ENCODE results near the gene CCNB1IP1.

Gene CCNB1IP1

DNA sequence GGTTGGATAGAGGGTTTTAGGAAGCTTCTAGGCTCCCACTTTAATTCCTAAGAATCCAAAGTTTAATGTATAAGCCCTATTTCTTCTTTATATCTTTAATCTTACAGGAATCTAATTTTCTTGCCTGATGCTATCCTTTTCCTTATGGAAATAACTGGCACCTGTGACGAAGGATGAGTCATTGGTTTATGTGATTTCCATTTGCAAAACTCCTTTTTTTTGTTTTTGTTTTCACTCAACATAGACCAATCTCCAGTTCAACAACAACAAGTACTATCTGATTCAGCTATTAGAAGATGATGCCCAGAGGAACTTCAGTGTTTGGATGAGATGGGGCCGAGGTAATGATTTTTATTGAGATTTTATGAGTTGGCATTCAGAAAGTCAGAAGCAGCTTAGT lies 17.2 kb upstream of the CCNB1IP1 start:
- TF ChIP-seq, protein P1, sequence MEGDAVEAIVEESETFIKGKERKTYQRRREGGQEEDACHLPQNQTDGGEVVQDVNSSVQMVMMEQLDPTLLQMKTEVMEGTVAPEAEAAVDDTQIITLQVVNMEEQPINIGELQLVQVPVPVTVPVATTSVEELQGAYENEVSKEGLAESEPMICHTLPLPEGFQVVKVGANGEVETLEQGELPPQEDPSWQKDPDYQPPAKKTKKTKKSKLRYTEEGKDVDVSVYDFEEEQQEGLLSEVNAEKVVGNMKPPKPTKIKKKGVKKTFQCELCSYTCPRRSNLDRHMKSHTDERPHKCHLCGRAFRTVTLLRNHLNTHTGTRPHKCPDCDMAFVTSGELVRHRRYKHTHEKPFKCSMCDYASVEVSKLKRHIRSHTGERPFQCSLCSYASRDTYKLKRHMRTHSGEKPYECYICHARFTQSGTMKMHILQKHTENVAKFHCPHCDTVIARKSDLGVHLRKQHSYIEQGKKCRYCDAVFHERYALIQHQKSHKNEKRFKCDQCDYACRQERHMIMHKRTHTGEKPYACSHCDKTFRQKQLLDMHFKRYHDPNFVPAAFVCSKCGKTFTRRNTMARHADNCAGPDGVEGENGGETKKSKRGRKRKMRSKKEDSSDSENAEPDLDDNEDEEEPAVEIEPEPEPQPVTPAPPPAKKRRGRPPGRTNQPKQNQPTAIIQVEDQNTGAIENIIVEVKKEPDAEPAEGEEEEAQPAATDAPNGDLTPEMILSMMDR (IDR thresholded peaks at IDR 0.05; ENCODE audit: low read depth, low read length, missing control alignments): no peak
- in situ Hi-C loops (cut with HindIII; ENCODE audit: low sequenced_read_pairs): loop anchor here (5.0 kb wide), 1 partner anchor 62 kb away; the partner anchor contains the start of gene TEP1
- no peak for DNase-seq (ENCODE audit: low read depth)
- no peak overlapping the region for H3K4me3 ChIP-seq (ENCODE audit: low read depth, low read length)

DNA sequence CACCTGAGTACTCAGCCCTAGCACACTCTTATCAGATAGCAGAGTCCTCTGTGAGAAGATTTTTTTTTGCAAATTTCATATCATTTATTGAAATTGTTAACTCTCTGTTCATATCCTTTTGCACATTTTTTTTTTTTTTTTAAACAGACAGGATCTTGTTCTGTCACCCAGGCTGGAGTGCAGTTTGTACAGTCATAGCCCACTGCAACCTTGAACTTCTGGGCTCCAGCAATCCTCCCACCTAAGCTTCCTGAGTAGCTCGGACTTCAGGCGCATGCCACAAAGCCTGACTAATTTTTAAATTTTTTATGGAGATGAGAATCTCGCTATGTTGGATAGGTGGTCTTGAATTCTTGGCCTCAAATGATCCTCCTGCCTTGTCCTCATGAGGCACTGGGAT lies 14.7 kb upstream of the CCNB1IP1 start:
- TF ChIP-seq, protein P1 (IDR thresholded peaks at IDR 0.05; ENCODE audit: low read depth, low read length, missing control alignments): no peak
- DNase-seq (ENCODE audit: low read depth): no peak
- H3K4me3 ChIP-seq (ENCODE audit: low read depth, low read length): no peak overlapping the region
- in situ Hi-C loops (cut with HindIII; ENCODE audit: low sequenced_read_pairs): no loop called here

DNA sequence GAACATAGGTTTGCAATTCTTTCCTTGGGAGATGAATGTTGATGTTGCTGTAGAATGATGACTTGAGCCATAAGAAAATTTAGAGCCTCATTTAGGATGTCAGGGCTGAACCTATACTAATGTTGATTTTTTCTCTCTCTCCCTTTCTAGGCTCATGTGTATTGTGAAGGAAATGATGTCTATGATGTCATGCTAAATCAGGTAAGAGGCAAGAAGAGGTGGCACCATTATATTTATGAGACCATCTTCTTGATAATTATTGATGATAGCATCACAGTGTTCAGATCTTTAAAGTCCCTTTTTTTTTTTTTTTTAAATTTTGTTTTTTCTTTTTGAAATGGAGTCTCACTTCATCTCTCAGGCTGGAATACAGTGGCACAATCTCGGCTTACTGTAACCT lies 13.6 kb upstream of the CCNB1IP1 start:
- in situ Hi-C loops (cut with HindIII; ENCODE audit: low sequenced_read_pairs): no loop called here
- H3K4me3 ChIP-seq (ENCODE audit: low read depth, low read length): no peak overlapping the region
- TF ChIP-seq, protein P1 (IDR thresholded peaks at IDR 0.05; ENCODE audit: low read depth, low read length, missing control alignments): no peak
- DNase-seq (ENCODE audit: low read depth): no peak

DNA sequence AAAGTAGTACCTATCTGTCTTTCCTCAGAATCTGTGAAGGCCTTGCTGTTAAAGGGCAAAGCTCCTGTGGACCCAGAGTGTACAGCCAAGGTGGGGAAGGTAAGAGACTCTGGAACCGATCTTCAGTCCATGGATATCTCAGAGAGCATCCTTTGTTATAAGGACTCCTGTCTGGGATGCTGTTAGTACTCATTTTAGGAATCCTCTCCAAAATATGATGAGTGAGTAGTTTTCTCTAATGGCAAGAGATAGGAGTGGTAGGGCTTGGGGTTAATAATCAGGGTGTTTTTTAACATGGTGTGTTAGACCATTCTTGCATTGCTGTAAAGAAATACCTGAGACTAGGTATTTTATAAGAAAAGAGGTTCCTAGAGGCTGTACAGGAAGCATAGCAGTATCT lies 12.3 kb upstream of the CCNB1IP1 start:
- in situ Hi-C loops (cut with HindIII; ENCODE audit: low sequenced_read_pairs): no loop called here
- TF ChIP-seq, protein P1 (IDR thresholded peaks at IDR 0.05; ENCODE audit: low read depth, low read length, missing control alignments): no peak
- DNase-seq (ENCODE audit: low read depth): no peak
- no peak overlapping the region for H3K4me3 ChIP-seq (ENCODE audit: low read depth, low read length)

DNA sequence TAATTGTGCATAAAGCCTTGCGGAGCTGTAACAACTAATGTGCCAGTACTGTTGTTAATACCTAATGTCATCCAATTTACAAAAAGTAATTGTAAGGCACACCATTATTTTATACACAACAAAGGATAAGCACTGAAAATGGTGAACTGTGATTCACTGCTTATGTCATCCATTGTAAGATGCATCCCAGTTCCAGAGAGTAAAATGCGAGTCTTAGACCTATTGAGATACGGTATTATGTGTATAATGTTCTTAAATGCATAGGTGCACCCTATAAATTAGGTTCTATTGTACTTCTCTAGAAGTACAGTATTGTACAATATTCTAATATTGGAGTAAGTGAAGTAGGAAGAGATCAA lies 10.8 kb upstream of the CCNB1IP1 start:
- DNase-seq (ENCODE audit: low read depth): no peak
- in situ Hi-C loops (cut with HindIII; ENCODE audit: low sequenced_read_pairs): no loop called here

DNA sequence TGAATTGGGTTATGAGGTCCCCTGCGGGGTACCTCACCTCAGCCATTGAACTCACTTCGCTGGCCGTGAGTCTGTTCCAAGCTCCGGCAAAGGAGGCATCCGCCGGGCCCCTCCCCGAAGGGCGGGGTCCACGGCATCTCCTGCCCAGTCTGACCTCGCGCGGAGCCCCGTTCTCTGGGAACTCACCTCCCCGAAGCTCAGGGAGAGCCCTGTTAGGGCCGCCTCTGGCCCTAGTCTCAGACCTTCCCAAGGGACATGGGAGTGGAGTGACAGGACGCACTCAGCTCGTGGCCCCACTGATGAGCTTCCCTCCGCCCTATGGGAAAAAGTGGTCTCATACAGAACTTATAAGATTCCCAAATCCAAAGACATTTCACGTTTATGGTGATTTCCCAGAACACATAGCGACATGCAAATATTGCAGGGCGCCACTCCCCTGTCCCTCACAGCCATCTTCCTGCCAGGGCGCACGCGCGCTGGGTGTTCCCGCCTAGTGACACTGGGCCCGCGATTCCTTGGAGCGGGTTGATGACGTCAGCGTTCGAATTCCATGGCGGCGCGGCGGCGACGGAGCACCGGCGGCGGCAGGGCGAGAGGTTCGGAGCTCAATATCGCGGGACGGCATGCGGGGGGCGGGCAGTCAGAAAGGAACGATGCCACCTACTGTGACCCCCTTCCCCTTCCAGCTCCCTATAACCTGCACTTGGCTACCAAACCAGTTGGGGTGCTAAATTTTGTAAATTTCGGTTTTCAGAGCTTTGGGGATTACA lies 10.2 kb upstream of the CCNB1IP1 start, which contains the start of gene PARP2:
Gene PARP2, plus strand, starts transcription at position 544 of the 770 bp plus-strand sequence. Its CDS starts 7 bp downstream, at position 551.
- in situ Hi-C loops (cut with HindIII; ENCODE audit: low sequenced_read_pairs): no loop called here
- TF ChIP-seq, protein P1 (IDR thresholded peaks at IDR 0.05; ENCODE audit: low read depth, low read length, missing control alignments): no peak
- H3K4me3 ChIP-seq (ENCODE audit: low read depth, low read length): peak within 1 kb of the TSS; percentile 64
- peak; percentile 98 for DNase-seq (ENCODE audit: low read depth)

More for the DNA sequence above, 10.8 kb upstream of the CCNB1IP1 start:
- peak overlapping the region; percentile 64 for H3K4me3 ChIP-seq (ENCODE audit: low read depth, low read length)
- TF ChIP-seq, protein P1 (IDR thresholded peaks at IDR 0.05; ENCODE audit: low read depth, low read length, missing control alignments): no peak

Measured in astrocyte of the cerebellum (primary cell).